Nephron (organoid): ENCODE results near the gene MICB.
"Not testable (repeated sequence)": the region's sequence is repeated elsewhere in the genome, so short reads cannot be mapped to it uniquely, and the experiment has no call there.

Experiments
- H3K27ac Mint-ChIP-seq, 3 experiments: 2 replicates each; pipeline ENCODE4 v1.8.0; 2020; ENCODE audit warnings: mixed read lengths in 3 of 3, mild to moderate bottlenecking in 2 of 3, moderate library complexity in 1 of 3
- H3K27me3 Mint-ChIP-seq: 2 replicates; pipeline ENCODE4 v1.8.0; 2021; ENCODE audit warnings: low read depth, mild to moderate bottlenecking, moderate library complexity, mixed read lengths
- H3K36me3 Mint-ChIP-seq: 2 replicates; pipeline ENCODE4 v1.8.0; 2020; ENCODE audit warnings: low read depth, mixed read lengths
- H3K4me1 Mint-ChIP-seq: 2 replicates; pipeline ENCODE4 v1.8.0; 2020; ENCODE audit warnings: mixed read lengths
- H3K4me3 Mint-ChIP-seq, 3 experiments: 2 replicates each; pipeline ENCODE4 v1.8.0; 2020; ENCODE audit warnings: mild to moderate bottlenecking in 3 of 3, mixed read lengths in 3 of 3, moderate library complexity in 2 of 3
- H3K9me3 Mint-ChIP-seq: 2 replicates; pipeline ENCODE4 v1.8.0; 2020; ENCODE audit warnings: mixed read lengths
- TF ChIP-seq, protein P1 (sequence below), 3 experiments: fragments of 200-600 bp; sonication (generic); IDR thresholded peaks; one replicate each; pipeline ENCODE4 v1.5.0; 2021; ENCODE audit warnings: antibody characterized with exemption in 3 of 3; ENCODE audit not compliant: unreplicated experiment in 3 of 3

MICB gene

DNA sequence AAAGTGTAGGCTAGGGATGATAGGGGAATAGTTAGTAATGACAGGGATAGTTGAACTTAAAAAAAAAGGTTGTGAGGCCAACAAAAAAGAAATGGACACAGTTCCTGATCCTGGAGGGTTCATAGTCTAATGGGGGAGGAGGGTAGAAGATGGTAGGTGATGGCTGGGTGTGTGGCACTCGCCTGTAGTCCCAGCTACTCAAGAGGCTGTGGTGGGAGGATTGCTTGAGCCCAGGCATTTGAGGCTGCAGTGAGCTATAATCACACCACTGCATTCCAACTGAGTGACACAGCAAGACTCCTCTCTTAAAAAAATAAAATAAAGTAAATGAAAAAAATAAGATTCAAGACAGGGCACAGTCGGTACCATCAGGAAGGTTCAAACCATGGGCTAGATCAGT is 2.4 kb upstream of the MICB start:
- peak overlapping the region; percentile 11 to 30 (median 21) for H3K4me3 Mint-ChIP-seq
- no peaks in the 10 kb centered on the region for H3K9me3 Mint-ChIP-seq
- no peak overlapping the region for H3K27ac Mint-ChIP-seq
- peaks cover 27% of the 10 kb centered on the region for H3K4me1 Mint-ChIP-seq
- H3K36me3 Mint-ChIP-seq: no peaks in the 10 kb centered on the region
- TF ChIP-seq, protein P1, sequence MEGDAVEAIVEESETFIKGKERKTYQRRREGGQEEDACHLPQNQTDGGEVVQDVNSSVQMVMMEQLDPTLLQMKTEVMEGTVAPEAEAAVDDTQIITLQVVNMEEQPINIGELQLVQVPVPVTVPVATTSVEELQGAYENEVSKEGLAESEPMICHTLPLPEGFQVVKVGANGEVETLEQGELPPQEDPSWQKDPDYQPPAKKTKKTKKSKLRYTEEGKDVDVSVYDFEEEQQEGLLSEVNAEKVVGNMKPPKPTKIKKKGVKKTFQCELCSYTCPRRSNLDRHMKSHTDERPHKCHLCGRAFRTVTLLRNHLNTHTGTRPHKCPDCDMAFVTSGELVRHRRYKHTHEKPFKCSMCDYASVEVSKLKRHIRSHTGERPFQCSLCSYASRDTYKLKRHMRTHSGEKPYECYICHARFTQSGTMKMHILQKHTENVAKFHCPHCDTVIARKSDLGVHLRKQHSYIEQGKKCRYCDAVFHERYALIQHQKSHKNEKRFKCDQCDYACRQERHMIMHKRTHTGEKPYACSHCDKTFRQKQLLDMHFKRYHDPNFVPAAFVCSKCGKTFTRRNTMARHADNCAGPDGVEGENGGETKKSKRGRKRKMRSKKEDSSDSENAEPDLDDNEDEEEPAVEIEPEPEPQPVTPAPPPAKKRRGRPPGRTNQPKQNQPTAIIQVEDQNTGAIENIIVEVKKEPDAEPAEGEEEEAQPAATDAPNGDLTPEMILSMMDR (IDR thresholded peaks at IDR 0.05; ENCODE audit: unreplicated experiment in 3 of 3): no peak
- H3K27me3 Mint-ChIP-seq: peaks cover 92% of the 10 kb centered on the region

- H3K4me3 Mint-ChIP-seq: peak overlapping the region; percentile 78 to 80 (median 78)
- peaks cover 95% of the 10 kb centered on the region for H3K27me3 Mint-ChIP-seq
- not testable (repeated sequence) for H3K9me3 Mint-ChIP-seq, H3K36me3 Mint-ChIP-seq, H3K27ac Mint-ChIP-seq
- H3K4me1 Mint-ChIP-seq: peaks cover 29% of the 10 kb centered on the region
These were observed 1.1 kb upstream of the MICB start for GRCh38 chr6:31496826-31497225.

DNA sequence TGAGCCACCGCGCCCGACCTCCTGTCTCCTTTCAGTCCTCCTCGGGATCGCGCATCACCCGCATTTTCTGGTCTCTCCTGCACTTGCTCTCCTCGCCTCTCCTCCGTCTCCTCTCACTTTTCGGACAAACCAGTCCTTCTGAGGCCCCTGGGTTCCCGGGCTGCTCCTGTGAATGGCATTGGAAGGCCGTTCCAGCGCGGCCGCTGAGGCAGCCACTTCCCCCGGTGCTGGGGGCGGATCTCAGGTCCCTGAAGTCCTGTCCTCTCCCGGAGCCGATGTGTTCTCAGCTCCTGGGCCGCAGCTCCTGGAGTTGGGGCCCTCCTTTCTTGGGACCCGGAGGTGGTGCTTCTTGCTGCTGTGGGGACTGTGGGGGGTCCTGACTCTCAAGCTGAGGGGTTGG is 803 bp downstream of the MICB start:
- TF ChIP-seq, protein P1 (IDR thresholded peaks at IDR 0.05; ENCODE audit: unreplicated experiment in 3 of 3): no peak
- Mint-ChIP-seq H3K4me1 (peaks cover 25% of the 10 kb centered on the region), H3K27me3 (peaks cover 99% of the 10 kb centered on the region), H3K36me3 (no peaks in the 10 kb centered on the region), H3K27ac (no peak overlapping the region), H3K9me3 (peaks cover 17% of the 10 kb centered on the region), H3K4me3 (peak overlapping the region; percentile 80 to 82 (median 81))

DNA sequence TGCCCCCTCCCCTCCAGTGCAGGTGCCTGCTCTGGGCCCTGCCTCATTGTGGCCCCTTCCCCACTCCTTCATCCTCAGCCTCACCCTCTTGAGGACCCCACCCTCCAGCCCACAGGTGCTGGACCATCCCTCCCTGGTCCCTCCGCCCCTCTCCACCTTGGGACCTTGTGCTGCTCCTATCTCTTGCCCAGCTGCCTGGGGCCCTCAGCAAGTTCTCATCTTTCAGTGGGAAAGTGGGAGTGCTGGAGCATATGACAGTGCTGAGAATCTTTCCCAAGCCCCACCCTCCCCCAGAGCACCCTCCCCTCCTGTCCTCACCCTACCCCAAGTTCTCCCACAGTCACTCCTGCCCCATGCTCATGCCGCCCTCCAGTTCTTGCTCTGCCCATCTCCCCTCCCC is 1.7 kb downstream of the MICB start:
- Mint-ChIP-seq H3K9me3 (peaks cover 17% of the 10 kb centered on the region), H3K4me1 (peaks cover 25% of the 10 kb centered on the region), H3K27me3 (peaks cover 98% of the 10 kb centered on the region)
- not testable (repeated sequence) for H3K27ac Mint-ChIP-seq, H3K4me3 Mint-ChIP-seq, H3K36me3 Mint-ChIP-seq

- Mint-ChIP-seq H3K4me1 (peaks cover 17% of the 10 kb centered on the region), H3K36me3 (no peaks in the 10 kb centered on the region), H3K4me3 (no peak overlapping the region), H3K27ac (no peak overlapping the region), H3K9me3 (peaks cover 17% of the 10 kb centered on the region), H3K27me3 (peaks cover 96% of the 10 kb centered on the region)
- TF ChIP-seq, protein P1 (IDR thresholded peaks at IDR 0.05; ENCODE audit: unreplicated experiment in 3 of 3): no peak
These were observed 4.6 kb downstream of the MICB start for GRCh38 chr6:31502586-31502985.

DNA sequence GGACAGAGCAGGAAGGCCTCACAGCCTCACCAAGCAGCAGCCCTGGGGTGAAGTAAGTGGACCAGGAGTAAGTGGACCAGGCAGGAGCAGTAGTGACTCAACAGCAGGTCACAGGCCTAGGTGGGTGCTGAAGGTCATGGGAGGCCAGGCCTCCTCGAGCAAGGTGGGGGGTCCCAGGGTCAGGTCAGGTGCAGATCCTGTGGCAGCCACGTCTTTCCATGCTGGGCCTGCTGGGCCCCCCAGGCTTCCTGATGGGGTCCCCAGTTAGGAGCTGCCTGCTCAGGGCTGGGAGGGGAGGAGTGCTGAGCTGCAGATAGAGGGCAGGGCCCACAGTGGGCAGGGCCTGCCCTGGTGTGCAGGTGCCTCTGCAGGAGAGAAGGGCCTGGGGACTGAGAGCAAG is 11.1 kb downstream of the MICB start:
- not testable (repeated sequence) for H3K4me3 Mint-ChIP-seq

DNA sequence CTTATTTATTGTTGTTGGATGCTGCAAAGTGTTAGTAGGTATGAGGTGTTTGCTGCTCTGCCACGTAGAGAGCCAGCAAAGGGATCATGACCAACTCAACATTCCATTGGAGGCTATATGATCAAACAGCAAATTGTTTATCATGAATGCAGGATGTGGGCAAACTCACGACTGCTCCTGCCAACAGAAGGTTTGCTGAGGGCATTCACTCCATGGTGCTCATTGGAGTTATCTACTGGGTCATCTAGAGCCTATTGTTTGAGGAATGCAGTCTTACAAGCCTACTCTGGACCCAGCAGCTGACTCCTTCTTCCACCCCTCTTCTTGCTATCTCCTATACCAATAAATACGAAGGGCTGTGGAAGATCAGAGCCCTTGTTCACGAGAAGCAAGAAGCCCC is 12.1 kb downstream of the MICB start:
- H3K36me3 Mint-ChIP-seq: no peaks in the 10 kb centered on the region
- H3K9me3 Mint-ChIP-seq: no peaks in the 10 kb centered on the region
- H3K4me1 Mint-ChIP-seq: no peaks in the 10 kb centered on the region
- TF ChIP-seq, protein P1 (IDR thresholded peaks at IDR 0.05; ENCODE audit: unreplicated experiment in 3 of 3): no peak
- H3K4me3 Mint-ChIP-seq: no peak overlapping the region
- H3K27me3 Mint-ChIP-seq: peaks cover 50% of the 10 kb centered on the region
- H3K27ac Mint-ChIP-seq: no peak overlapping the region

More for the DNA sequence above, 11.1 kb downstream of the MICB start:
- peaks cover 57% of the 10 kb centered on the region for H3K27me3 Mint-ChIP-seq
- H3K27ac Mint-ChIP-seq, H3K4me1 Mint-ChIP-seq, H3K9me3 Mint-ChIP-seq, H3K36me3 Mint-ChIP-seq: not testable (repeated sequence)
